ENCODE measurements around the gene CD8B2. TPM values are rescaled to one million over a fixed set of nuclear protein-coding genes. Genes with fewer than 3 reads are reported as not detected.
"Not testable (repeated sequence)": the region's sequence is repeated elsewhere in the genome, so short reads cannot be mapped to it uniquely, and the experiment has no call there.

CD8B2 gene
- 1 to 10 TPM; 3.2 to 4.2 TPM for total RNA-seq

- POLR2A ChIA-PET, CTCF ChIA-PET: not testable (repeated sequence)
Measured at GRCh38 chr2:106486551-106487385, at the start of gene CD8B2. Gene CD8B2 (plus strand): TSS chr2:106487364. CDS start chr2:106487427, 63 bp downstream.

GRCh38 chr2:106461882-106462281 lies 25.3 kb upstream of the CD8B2 start:
- POLR2A ChIA-PET, CTCF ChIA-PET: not testable (repeated sequence)

- CTCF ChIA-PET, POLR2A ChIA-PET: not testable (repeated sequence)
Measured at GRCh38 chr2:106467516-106467915, 19.6 kb upstream of the CD8B2 start.

- CTCF ChIA-PET, POLR2A ChIA-PET: not testable (repeated sequence)
Measured at GRCh38 chr2:106468107-106468506, 19.1 kb upstream of the CD8B2 start, which contains the start of gene RGPD3. Gene RGPD3 (minus strand): TSS chr2:106468413. CDS start chr2:106468288, 125 bp downstream.

- POLR2A ChIA-PET, CTCF ChIA-PET: not testable (repeated sequence)
Measured at GRCh38 chr2:106470658-106471057, 16.5 kb upstream of the CD8B2 start.

- CTCF ChIA-PET, POLR2A ChIA-PET: not testable (repeated sequence)
Measured at GRCh38 chr2:106477647-106478046, 9.5 kb upstream of the CD8B2 start.

GRCh38 chr2:106479563-106479962 lies 7.6 kb upstream of the CD8B2 start:
- CTCF ChIA-PET, POLR2A ChIA-PET: not testable (repeated sequence)

- CTCF ChIA-PET, POLR2A ChIA-PET: not testable (repeated sequence)
Measured at GRCh38 chr2:106487386-106488191, 425 bp downstream of the CD8B2 start.

- CTCF ChIA-PET, POLR2A ChIA-PET: not testable (repeated sequence)
Measured at GRCh38 chr2:106489701-106490100, 2.5 kb downstream of the CD8B2 start.

- CTCF ChIA-PET, POLR2A ChIA-PET: not testable (repeated sequence)
Measured at GRCh38 chr2:106492399-106492798, 5.2 kb downstream of the CD8B2 start.

- CTCF ChIA-PET, POLR2A ChIA-PET: not testable (repeated sequence)
Measured at GRCh38 chr2:106492913-106493312, 5.7 kb downstream of the CD8B2 start.

GRCh38 chr2:106498549-106498948 lies 11.4 kb downstream of the CD8B2 start:
- POLR2A ChIA-PET, CTCF ChIA-PET: not testable (repeated sequence)

GRCh38 chr2:106500350-106500749 lies 13.2 kb downstream of the CD8B2 start:
- CTCF ChIA-PET, POLR2A ChIA-PET: not testable (repeated sequence)

GRCh38 chr2:106502351-106502750 lies 15.2 kb downstream of the CD8B2 start:
- POLR2A ChIA-PET, CTCF ChIA-PET: not testable (repeated sequence)

GRCh38 chr2:106504192-106504591 lies 17.0 kb downstream of the CD8B2 start:
- CTCF ChIA-PET, POLR2A ChIA-PET: not testable (repeated sequence)

- POLR2A ChIA-PET, CTCF ChIA-PET: not testable (repeated sequence)
Measured at GRCh38 chr2:106504787-106505186, 17.6 kb downstream of the CD8B2 start.

GRCh38 chr2:106506002-106506687 lies 19.0 kb downstream of the CD8B2 start:
- CTCF ChIA-PET, POLR2A ChIA-PET: not testable (repeated sequence)

- POLR2A ChIA-PET, CTCF ChIA-PET: not testable (repeated sequence)
Measured at GRCh38 chr2:106508660-106509373, 21.7 kb downstream of the CD8B2 start.

- POLR2A ChIA-PET, CTCF ChIA-PET: not testable (repeated sequence)
Measured at GRCh38 chr2:106509374-106509770, 22.2 kb downstream of the CD8B2 start.

GRCh38 chr2:106510791-106511190 lies 23.6 kb downstream of the CD8B2 start:
- POLR2A ChIA-PET, CTCF ChIA-PET: not testable (repeated sequence)

Data from activated CD8-positive, alpha-beta memory T cell treated with anti-CD3 and anti-CD28 coated beads for 36 hours (primary cell).